GM23248 (cell line): ENCODE measurements around the gene SH3TC1. TPM values are rescaled to one million over a fixed set of nuclear protein-coding genes. Genes with fewer than 3 reads are reported as not detected.

Experiments used
- DNase-seq: peaks from one replicate; pipeline ENCODE4 v3.0.0-alpha.2; 2015
- H2AFZ ChIP-seq: fragments of 200-600 bp; sonication (generic); 2 replicates; pipeline ENCODE4 v1.6.1; 2016; ENCODE audit warnings: antibody characterized with exemption
- H3F3A ChIP-seq: fragments of 200-600 bp; sonication (generic); 2 replicates; pipeline ENCODE4 v1.6.1; 2016; ENCODE audit warnings: mild to moderate bottlenecking, antibody characterized with exemption, mixed run types; ENCODE audit not compliant: insufficient read depth
- H3K27ac ChIP-seq: fragments of 200-600 bp; sonication (generic); 2 replicates; pipeline ENCODE4 v1.5.1; 2016; ENCODE audit warnings: mild to moderate bottlenecking
- H3K27me3 ChIP-seq: fragments of 200-600 bp; sonication (generic); replicated peaks from 2 replicates; pipeline ENCODE4 v1.6.1; 2016; ENCODE audit warnings: mild to moderate bottlenecking; ENCODE audit not compliant: insufficient read depth
- H3K36me3 ChIP-seq: fragments of 200-600 bp; sonication (generic); 2 replicates; pipeline ENCODE4 v1.6.1; 2016; ENCODE audit warnings: low read depth, mild to moderate bottlenecking
- H3K4me1 ChIP-seq: fragments of 200-600 bp; sonication (generic); 2 replicates; pipeline ENCODE4 v1.6.1; 2016; ENCODE audit warnings: mild to moderate bottlenecking; ENCODE audit not compliant: insufficient read depth
- H3K4me2 ChIP-seq: fragments of 200-600 bp; sonication (generic); one replicate; pipeline ENCODE4 v1.6.1; 2016; ENCODE audit warnings: mild to moderate bottlenecking; ENCODE audit not compliant: unreplicated experiment
- H3K4me3 ChIP-seq: fragments of 200-600 bp; sonication (generic); 2 replicates; pipeline ENCODE4 v1.5.1; 2016; ENCODE audit warnings: mild to moderate bottlenecking
- H3K79me2 ChIP-seq: fragments of 200-600 bp; sonication (generic); 2 replicates; pipeline ENCODE4 v1.6.1; 2016; ENCODE audit warnings: mild to moderate bottlenecking; ENCODE audit not compliant: insufficient read depth
- H3K9ac ChIP-seq: fragments of 200-600 bp; sonication (generic); 2 replicates; pipeline ENCODE4 v1.6.1; 2016; ENCODE audit warnings: mild to moderate bottlenecking
- H3K9me2 ChIP-seq: fragments of 200-600 bp; sonication (generic); 2 replicates; pipeline ENCODE4 v1.6.1; 2016; ENCODE audit warnings: mixed run types, mild to moderate bottlenecking, moderate library complexity; ENCODE audit not compliant: insufficient read depth
- H3K9me3 ChIP-seq: fragments of 200-600 bp; sonication (generic); one replicate; pipeline ENCODE4 v1.6.1; 2017; ENCODE audit warnings: low read depth
- H4K20me1 ChIP-seq: fragments of 200-600 bp; sonication (generic); 2 replicates; pipeline ENCODE4 v1.6.0; 2016; ENCODE audit not compliant: insufficient read depth
- EZH2 ChIP-seq: fragments of 200-600 bp; sonication (generic); IDR thresholded peaks from 2 replicates; pipeline ENCODE4 v1.6.1; 2018; ENCODE audit warnings: antibody characterized with exemption, mild to moderate bottlenecking; ENCODE audit not compliant: insufficient read depth, poor library complexity, severe bottlenecking
- EZH2phosphoT487 ChIP-seq: fragments of 200-600 bp; sonication (generic); IDR thresholded peaks from 2 replicates; pipeline ENCODE4 v1.6.1; 2018; ENCODE audit warnings: antibody characterized with exemption, moderate library complexity, mild to moderate bottlenecking, low read depth; ENCODE audit not compliant: insufficient read depth
- WGBS, 2 experiments: methylation state at CpG; one replicate each; pipeline ENCODE4 v1.1.6; 2015 to 2017; ENCODE audit warnings: low lambda C conversion rate in 2 of 2, low coverage in 1 of 2; ENCODE audit errors: missing lambda C conversion rate in 2 of 2; 5-methylcytosine and 5-hydroxymethylcytosine counted together
- in situ Hi-C: fragments of 300-500 bp; cut with MboI; formaldehyde crosslinking; loops from 2 replicates; pipeline ENCODE4 v1.15.0; 2020
- polyA plus RNA-seq: library from polyadenylated mRNA; unstranded; fragments of >200 nt; fragmentation: Nextera tagmentation; extraction: Ambion mirVana; gene quantifications from 2 replicates; pipeline ENCODE4 v1.2.1, GENCODE V29; 2016
- total RNA-seq: library from RNA; depleted of rRNA; stranded (reverse); fragments of >200 nt; shearing (Covaris generic); gene quantifications from 2 replicates; pipeline ENCODE4 v1.2.3, GENCODE V29; 2014

The SH3TC1 gene
- total and polyA plus RNA-seq, 2 experiments from 2014 or later: 2.3 to 6.5 TPM

DNA sequence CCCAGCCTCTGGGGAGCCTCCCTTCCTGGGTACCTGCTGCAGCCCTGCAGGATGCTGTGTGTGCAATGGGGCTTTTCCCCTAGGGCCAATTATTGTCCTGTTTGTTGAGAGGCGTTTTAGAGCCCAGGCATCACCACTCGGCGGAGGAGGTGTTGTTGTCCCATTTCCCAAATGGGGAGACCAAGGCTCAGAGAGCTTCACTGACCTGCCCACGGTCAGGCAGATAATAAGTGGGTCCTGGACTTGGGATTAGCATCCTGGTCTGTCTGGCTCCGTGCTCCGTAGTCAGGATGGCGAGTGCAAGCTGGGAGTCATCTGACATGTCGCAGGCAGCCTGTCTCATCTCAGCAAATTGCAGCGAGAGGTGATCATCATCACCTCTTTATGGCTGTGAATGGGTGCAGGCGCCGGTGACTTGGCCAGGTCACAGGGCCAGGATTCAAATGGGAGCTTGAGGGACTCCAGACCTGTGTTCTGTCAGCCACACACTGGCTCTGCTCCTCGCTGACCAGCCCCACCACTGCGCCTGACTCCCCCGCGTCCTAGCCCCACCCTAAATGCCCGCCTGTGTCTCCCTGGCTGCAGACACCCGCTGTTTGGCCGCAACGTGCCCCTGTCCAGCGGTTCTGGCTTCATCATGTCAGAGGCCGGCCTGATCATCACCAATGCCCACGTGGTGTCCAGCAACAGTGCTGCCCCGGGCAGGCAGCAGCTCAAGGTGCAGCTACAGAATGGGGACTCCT lies 87.1 kb downstream of the SH3TC1 start:
- Histone ChIP-seq H3K4me2 (no peak overlapping the region), H3F3A (no peaks in the 10 kb centered on the region), H3K9ac (no peak overlapping the region), H3K27ac (no peak overlapping the region), H2AFZ (no peak overlapping the region), H3K27me3 (no peaks in the 10 kb centered on the region), H3K79me2 (no peaks in the 10 kb centered on the region), H3K36me3 (no peaks in the 10 kb centered on the region), H3K4me3 (no peak overlapping the region), H4K20me1 (no peaks in the 10 kb centered on the region), H3K9me3 (no peaks in the 10 kb centered on the region), H3K9me2 (no peaks in the 10 kb centered on the region), H3K4me1 (no peaks in the 10 kb centered on the region)
- 85 to 86% methylated on average over 22 to 23 of the region's 23 CpGs for WGBS, 2 experiments
- in situ Hi-C loops: no loop called here
- no peak for TF ChIP-seq EZH2phosphoT487
- no peak for TF ChIP-seq EZH2
- DNase-seq: no peak

GRCh38 chr4:8286719-8287342 lies 87.7 kb downstream of the SH3TC1 start:
- no peaks in the 10 kb centered on the region for H3F3A ChIP-seq
- H3K9ac ChIP-seq: no peak overlapping the region
- no peaks in the 10 kb centered on the region for H3K27me3 ChIP-seq
- WGBS, 2 experiments: 83 to 85% methylated on average over 13 to 15 of the region's 15 CpGs
- no peaks in the 10 kb centered on the region for H3K79me2 ChIP-seq
- H3K27ac ChIP-seq: no peak overlapping the region
- in situ Hi-C loops: no loop called here
- TF ChIP-seq EZH2phosphoT487 (no peak), EZH2 (no peak)
- no peak overlapping the region for H3K4me3 ChIP-seq
- H3K4me1 ChIP-seq: no peaks in the 10 kb centered on the region
- no peak overlapping the region for H2AFZ ChIP-seq
- H3K9me2 ChIP-seq: no peaks in the 10 kb centered on the region
- H4K20me1 ChIP-seq: no peaks in the 10 kb centered on the region
- no peaks in the 10 kb centered on the region for H3K9me3 ChIP-seq
- DNase-seq: no peak
- no peak overlapping the region for H3K4me2 ChIP-seq
- no peaks in the 10 kb centered on the region for H3K36me3 ChIP-seq

GRCh38 chr4:8287343-8288280 lies 88.5 kb downstream of the SH3TC1 start:
- in situ Hi-C loops: no loop called here
- TF ChIP-seq EZH2: no peak
- TF ChIP-seq EZH2phosphoT487: no peak
- H3K4me2 ChIP-seq: no peak overlapping the region
- no peak overlapping the region for H3K9ac ChIP-seq
- no peak overlapping the region for H2AFZ ChIP-seq
- no peaks in the 10 kb centered on the region for H3K4me1 ChIP-seq
- no peaks in the 10 kb centered on the region for H3F3A ChIP-seq
- no peak overlapping the region for H3K4me3 ChIP-seq
- no peaks in the 10 kb centered on the region for H3K36me3 ChIP-seq
- no peak for DNase-seq
- H3K27ac ChIP-seq: no peak overlapping the region
- no peaks in the 10 kb centered on the region for H3K9me2 ChIP-seq
- H4K20me1 ChIP-seq: no peaks in the 10 kb centered on the region
- H3K79me2 ChIP-seq: no peaks in the 10 kb centered on the region
- 89 to 90% methylated on average over 18 of the region's 18 CpGs for WGBS, 2 experiments
- no peaks in the 10 kb centered on the region for H3K9me3 ChIP-seq
- H3K27me3 ChIP-seq: no peaks in the 10 kb centered on the region

GRCh38 chr4:8289151-8289750 lies 90.2 kb downstream of the SH3TC1 start:
- DNase-seq: no peak

More at GRCh38 chr4:8289151-8289750, 90.2 kb downstream of the SH3TC1 start:
- Histone ChIP-seq H3K36me3 (no peaks in the 10 kb centered on the region), H3K79me2 (no peaks in the 10 kb centered on the region), H3K27ac (no peak overlapping the region), H4K20me1 (no peaks in the 10 kb centered on the region), H3K9me2 (no peaks in the 10 kb centered on the region), H3K4me1 (no peaks in the 10 kb centered on the region), H3K9me3 (no peaks in the 10 kb centered on the region), H3K9ac (no peak overlapping the region), H2AFZ (no peak overlapping the region), H3K4me2 (no peak overlapping the region), H3K27me3 (no peaks in the 10 kb centered on the region), H3F3A (no peaks in the 10 kb centered on the region), H3K4me3 (no peak overlapping the region)
- WGBS, 2 experiments: 77 to 78% methylated on average over 12 to 13 of the region's 13 CpGs
- in situ Hi-C loops: no loop called here
- TF ChIP-seq EZH2phosphoT487: no peak
- no peak for TF ChIP-seq EZH2
